Dermis blood vessel endothelial cell (primary cell): Measurements from ENCODE around the gene COL5A1. TPM values are rescaled to one million over a fixed set of nuclear protein-coding genes. Genes with fewer than 3 reads are reported as not detected.

Source experiments
- DNase-seq: peaks from one replicate; pipeline ENCODE4 v3.0.0; 2010
- total RNA-seq: library from RNA; depleted of rRNA; stranded (reverse); fragments of >200 nt; gene quantifications from 2 replicates; pipeline ENCODE4 v1.2.3, GENCODE V29; 2014

COL5A1 gene
- total RNA-seq, 1 donor from 2014 or later, result 9.5 TPM

- DNase-seq, result no peak
Measured at GRCh38 chr9:134774410-134774809, 132.8 kb downstream of the COL5A1 start.

DNA sequence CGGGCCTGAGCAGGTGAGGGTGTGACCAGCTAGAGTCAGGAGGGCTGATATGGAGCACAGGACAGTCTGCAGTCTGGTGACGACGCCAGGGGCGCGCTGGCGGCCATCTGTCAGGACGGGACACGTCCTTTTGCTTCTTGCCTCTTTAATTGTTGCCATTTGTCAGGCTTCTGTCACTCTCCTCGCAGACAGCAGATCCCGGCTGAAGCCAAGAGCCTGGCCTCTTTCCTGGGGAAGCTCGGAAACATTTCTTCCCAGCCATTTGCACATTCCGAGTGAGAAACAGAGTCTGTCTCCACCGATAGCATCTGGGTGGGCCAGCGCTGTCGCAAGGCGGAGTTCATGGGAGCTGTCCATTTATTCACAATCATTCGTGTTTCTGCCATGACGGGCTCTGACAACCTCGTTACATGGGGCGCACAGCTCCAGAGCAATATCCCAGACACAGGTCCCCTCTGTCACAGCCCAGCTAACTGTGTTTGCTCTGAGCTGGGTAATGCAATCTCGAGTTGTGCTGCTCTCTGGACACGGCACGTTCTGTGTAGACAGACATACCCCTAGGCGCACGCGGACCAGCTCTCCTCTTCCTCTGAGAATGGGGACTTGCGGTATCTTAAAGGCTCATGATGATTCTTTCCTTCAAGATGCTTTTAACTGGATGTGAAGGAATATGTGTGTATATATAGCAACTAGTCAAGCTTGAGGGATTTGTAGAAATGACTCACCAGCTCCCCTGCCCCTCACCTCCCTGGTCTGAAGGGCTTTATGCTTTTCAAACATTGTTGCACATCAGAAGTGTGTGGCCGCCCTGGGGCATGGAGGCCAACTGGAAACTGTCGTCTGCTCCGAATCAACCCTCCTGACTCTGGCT, 133.7 kb downstream of the COL5A1 start:
- no peak for DNase-seq

DNA sequence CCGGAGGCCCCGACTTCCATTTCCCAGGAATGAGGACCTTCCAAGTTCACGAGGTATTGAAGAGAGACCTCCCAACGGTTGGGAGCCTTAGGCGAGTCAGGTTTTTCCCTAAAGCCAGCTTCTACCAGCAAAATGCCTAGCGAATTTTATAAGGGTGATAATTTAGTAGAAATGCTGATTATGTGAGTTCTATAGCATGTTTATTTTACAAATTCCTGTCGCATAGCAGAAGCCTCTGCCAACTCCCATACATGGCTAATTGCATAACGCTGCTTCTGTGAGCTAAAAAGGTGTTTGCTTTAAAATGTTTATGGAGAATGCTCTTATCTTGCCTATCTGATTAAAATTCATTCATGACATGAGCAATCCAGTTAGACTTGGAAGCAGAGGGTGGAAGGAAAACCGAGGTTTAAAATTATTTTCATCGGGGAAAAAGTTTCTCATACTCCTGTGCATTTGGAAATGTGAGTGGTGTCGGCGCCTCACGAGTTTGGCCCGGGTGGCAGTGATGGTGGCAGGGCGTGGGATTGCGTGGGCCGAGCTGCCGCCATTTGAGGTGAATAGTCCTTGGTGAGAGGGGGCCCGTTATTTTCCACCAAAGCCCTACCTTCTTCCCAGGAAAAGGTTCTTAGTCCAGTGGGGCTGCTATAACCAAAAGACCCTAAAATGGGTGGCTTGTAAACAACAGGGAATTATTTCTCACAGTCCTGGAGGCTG, 134.6 kb downstream of the COL5A1 start:
- no peak for DNase-seq

- DNase-seq, result no peak
Measured at GRCh38 chr9:134777153-134777552, 135.6 kb downstream of the COL5A1 start.

DNA sequence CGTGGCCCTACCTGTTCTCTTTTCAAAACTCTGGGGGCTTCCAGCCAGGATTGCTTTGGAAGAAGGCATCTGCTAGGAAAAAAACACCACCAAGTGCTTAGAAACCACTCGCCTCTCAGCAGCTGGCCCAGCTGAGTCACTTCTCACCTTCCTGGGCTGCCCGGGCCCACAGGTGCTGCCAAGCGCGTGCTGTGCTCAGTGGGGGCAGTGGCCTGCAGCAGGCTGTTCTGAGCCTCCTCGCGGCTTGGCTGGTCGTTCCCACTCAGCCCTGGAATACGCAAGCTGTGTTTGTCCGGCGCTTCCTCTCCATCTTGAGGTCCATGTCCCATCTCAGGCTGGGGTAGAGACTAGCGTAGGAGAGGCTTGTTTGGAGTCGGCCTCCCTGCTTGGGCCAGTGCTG, 136.6 kb downstream of the COL5A1 start:
- DNase-seq, result no peak

DNA sequence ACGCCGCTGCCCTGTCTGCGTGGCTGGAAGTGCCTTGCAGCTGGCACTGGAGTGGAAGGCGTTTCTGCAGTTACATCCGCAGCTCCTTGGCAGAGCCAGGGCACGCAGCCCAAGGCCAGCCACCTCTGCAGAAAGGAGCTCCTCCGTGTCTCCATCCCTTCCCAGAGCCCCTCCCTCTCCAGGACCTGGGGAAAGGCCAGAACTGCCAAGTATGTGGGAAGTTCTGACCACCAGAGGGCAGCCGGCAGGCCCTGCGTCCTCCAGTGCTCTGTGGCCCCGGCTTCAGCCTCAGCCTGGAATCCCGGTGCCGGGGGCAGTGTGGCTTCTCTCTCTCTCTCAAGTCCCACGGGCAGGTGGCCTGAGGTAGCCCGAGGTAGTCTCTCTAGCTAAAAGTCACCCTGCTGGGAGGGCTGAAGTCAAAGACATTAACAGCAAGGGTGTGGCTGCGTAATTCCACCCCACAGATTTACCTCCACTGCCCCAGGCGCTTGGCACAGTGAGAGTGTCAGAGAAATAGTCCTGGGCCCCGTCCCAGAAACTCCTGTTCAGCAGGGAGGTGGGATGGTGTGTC, 137.3 kb downstream of the COL5A1 start:
- peak; percentile 81 for DNase-seq

GRCh38 chr9:134779640-134780039, 138.0 kb downstream of the COL5A1 start:
- no peak for DNase-seq

DNA sequence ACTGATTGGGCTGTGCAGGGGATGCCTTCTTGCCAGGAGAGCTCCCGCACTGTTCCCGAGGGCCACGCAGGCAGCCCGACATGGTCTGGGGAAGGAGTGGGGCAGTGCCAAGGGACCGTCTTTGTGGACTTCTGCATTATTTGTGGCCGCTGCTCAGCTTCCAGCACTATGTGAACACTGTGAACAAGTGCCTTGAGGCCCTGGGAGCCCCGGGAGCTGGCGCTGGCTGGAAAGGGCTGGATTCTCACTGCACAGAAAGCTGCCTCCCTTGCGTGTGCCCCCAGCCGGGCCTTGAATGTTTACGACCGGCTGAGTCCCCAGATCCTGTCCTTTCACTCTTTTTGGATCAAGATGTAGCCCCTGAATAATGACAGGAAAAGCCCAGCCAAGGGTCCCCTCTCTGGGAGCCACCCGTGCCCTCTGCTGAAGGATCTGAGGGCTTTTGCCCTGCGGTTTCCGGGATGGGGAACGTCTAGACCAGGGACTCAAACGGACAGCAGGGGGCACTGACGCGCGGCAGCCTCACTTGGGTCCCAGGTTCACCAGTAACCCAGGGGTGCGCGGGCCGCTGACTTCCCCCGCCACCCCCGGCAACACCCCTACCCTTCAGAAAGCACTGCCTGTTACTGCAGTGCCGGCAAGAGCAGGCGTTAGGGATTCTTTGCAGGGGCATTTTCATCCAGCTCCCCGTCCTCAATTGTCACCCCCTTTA, 140.1 kb downstream of the COL5A1 start:
- peak; percentile 38 for DNase-seq

DNA sequence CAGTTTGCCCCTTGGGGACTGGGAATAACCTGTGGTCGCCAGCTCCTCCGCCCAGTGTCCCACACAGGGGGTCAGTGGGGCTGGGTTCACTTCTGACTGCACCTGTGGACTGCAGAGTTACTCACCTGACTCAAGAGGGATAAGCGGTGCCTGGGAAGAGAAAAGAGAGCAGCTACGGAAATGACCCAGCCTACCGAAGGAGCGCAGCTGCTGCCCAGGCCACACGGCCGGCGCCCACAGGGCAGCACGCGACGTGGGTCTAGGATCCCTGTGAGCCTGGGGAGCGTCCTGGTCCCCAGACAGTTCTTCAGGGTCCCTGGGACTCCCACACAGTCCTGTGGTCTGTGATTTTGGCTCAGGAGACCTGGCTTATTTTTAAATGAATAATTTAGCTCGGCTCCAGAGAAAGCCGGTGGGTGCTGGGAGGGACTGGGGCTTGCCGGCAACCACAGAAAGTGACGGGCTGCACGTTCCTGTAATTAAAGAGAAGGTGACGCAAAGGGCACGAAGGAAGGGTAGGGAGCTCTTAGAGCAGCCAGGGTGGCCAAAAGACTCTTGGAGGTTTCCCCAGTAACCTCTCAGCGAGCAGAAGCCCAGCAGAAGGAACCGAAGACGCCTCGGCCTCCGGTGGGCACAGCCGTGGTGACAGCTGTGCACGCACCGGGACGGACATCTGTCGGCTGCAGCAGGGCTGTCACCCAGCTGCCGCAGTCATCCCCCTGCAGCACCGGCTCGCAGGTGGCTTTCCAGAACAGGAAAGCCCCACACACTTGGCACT, 141.5 kb downstream of the COL5A1 start:
- no peak for DNase-seq

DNA sequence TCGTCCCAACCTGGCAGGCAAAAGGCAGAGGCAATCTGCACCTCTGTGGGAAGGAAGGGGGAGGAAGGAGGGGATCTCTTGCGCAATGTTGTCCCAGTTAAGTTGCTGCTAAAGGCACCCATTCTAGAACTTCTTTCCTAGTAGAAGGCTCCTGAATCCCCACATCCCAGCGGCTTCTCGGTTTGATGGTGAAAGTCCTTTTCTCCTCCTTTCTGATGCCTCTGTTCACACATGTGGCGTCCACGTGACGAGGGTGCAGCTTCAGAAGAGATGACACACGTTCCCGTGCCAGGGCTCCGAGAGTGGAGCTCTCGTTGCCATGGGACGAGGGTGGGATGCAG, 142.1 kb downstream of the COL5A1 start:
- DNase-seq, result no peak

GRCh38 chr9:134784577-134785305, 143.1 kb downstream of the COL5A1 start:
- DNase-seq, result no peak

GRCh38 chr9:134785325-134786108, 143.9 kb downstream of the COL5A1 start:
- DNase-seq, result peak; percentile 12

DNA sequence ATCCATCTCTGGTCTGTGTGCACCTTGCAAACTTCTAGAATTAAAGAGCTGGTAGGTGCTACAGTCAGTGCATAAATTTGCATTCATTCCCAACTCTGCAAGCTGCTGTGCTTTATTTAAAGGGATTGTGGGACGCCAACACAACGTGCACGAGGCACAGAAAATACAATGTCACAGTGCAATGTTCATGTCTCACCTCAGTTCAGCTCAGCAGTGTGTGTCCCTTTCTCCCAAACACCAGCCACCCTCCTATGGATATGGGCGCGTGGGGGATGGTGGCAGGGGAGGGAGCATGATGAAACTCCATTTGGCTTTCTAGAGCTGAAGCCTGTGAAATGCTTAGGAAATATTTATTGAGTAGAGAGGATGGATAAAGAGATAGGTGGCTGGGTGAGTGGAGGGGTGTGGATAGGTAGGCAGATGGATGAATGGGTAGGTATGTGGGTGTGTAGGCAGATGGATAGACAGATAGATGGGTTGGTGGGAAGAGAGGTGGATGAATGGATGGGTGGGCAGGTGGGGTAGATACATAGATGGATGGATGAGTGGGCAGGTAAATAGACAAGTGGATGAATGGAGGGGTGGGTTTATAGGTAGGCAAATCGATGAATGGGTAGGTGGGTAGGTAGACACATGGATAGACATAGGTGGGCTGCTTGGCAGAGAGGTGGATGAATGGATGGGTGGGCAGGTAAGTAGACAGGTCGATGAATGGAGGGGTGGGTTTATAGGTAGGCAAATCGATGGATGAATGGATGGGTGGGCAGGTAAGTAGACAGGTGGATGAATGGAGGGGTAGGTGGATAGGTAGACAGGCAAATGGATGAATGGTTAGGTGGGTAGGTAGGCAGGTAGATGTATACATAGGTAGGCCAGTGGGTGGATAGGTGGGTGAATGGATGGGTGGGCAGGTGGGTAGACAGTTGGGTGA, 146.3 kb downstream of the COL5A1 start:
- DNase-seq, result no peak

DNA sequence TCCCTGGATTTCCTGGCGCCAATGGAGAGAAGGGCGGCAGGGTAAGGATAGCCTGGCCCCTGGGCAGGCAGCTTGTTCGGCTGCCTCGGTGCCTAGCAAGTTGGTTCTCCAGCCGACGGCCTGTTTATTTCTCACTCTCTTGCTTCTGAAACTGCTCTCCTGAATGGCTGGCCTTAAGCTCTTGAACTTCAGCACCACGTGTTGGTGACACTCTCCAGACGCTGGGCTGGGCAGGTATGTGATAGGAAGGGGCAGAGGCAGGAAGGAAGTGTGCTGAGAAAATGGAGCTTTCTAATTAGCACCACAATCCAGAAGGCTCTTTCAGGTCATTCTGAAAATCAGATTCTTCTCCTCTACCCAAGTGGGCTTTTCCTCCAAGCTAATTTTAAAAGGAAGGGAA, 147.6 kb downstream of the COL5A1 start:
- peak; percentile 32 for DNase-seq

DNA sequence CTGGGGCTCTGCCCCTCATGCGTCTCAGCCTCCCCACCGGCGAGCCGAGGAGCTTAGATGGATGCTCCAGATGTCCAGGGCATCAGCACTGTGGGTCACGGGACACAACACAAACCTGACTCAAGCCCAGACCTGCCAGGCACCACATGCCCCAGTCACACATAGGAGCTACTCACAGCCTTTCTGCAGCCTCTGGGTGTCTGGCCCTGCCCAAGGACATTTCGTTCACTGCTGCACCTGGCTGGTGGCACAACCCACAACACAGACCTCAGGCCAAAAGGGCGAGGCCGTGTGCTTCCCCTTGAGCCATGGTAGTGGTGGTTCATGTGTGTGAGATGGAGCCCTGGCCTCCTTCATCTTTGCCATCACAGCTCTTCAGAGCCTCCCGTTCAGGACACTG, 149.4 kb downstream of the COL5A1 start:
- no peak for DNase-seq

- DNase-seq, result no peak
Measured at GRCh38 chr9:134792627-134793026, 151.0 kb downstream of the COL5A1 start.

DNA sequence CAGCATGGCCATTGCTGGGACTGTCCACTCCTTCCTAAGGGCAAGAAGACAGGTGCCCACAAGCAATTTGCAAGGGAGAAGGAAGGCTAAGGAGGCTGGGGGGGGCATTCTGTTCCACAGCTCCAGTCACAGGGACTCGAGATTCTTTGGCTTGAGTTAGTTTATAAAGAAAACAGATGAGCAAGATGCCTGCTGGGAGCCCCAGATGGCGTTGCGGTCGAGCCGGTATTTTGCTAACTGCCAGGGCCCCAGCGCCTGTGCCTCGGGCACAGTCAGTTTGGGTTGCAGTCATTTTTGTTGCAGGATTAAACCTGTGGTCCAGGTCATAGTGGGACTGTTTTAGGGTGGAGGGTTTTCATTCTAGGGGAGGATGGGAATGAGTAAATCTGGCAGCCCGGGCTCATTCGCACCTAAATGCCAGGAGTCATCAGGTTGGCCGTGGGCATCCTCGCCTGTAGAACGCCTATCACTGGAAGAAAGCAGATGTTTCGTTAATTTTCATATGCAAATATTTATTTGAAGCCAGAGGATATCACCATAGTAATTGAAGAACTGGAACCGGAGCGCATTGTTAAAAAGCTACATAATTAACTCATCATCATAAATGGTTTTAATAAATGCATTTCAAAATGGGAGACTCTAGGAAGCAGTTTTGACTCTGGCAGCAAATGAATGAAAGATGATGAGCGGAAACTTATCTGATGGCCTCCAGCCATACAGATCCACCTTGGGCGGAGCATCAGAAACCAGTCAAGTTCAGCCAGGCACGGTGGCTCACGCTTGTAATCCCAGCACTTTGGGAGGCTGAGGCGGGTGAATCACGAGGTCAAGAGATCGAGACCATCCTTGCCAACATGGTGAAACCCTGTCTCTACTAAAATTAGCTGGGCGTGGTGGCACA, 151.9 kb downstream of the COL5A1 start:
- DNase-seq, result no peak

GRCh38 chr9:134794663-134795370, 153.2 kb downstream of the COL5A1 start:
- DNase-seq, result no peak
